Gastrocnemius medialis (tissue), 4 donors: ENCODE results near the gene LAMA2. TPM values are rescaled to one million over a fixed set of nuclear protein-coding genes. Genes with fewer than 3 reads are reported as not detected.
A peak's percentile ranks its signal among the peaks of the same experiment; 100 is the strongest.

ENCODE experiments used
- ATAC-seq, 2 donors: fragments of 150-250 bp; one replicate each; pipeline ENCODE4 v1.9.1; 2016
- DNase-seq, 2 donors: peaks; one replicate each; pipeline ENCODE4 v3.0.0-alpha.2; 2019
- H3K27ac ChIP-seq, 4 donors: fragments of 200-600 bp; sonication (generic); 1 replicate in 1 of 4; 2 replicates in 3 of 4; pipeline ENCODE4 v1.5.1; 2016 to 2018; ENCODE audit warnings: mild to moderate bottlenecking in 2 of 4, moderate library complexity in 1 of 4
- H3K27me3 ChIP-seq, 3 donors: fragments of 200-600 bp; sonication (generic) in 2 of 3; 1 replicate in 1 of 3; 2 replicates in 2 of 3; pipeline versions ENCODE4 v1.5.1 to v1.6.0; 2016 to 2019; ENCODE audit warnings: mild to moderate bottlenecking in 1 of 3, moderate library complexity in 1 of 3
- H3K36me3 ChIP-seq, 2 donors: fragments of 200-600 bp; sonication (generic) in 1 of 2; one replicate each; pipeline ENCODE4 v1.5.1; 2017 to 2018
- H3K4me1 ChIP-seq, 2 donors: fragments of 200-600 bp; sonication (generic) in 1 of 2; one replicate each; pipeline ENCODE4 v1.5.1; 2016 to 2017; ENCODE audit warnings: mild to moderate bottlenecking in 2 of 2
- H3K4me3 ChIP-seq, 4 donors: fragments of 200-600 bp; sonication (generic) in 3 of 4; 1 replicate in 1 of 4; 2 replicates in 3 of 4; pipeline ENCODE4 v1.5.1; 2016 to 2019; ENCODE audit warnings: mild to moderate bottlenecking in 2 of 4
- H3K9me3 ChIP-seq, 3 donors: fragments of 200-600 bp; sonication (generic) in 2 of 3; 1 replicate in 1 of 3; 2 replicates in 2 of 3; pipeline ENCODE4 v1.5.1; 2016 to 2019
- CTCF ChIP-seq, 5 experiments: fragments of 450-650 bp in 3 of 5; fragments of 200-600 bp in 2 of 5; sonication (generic) in 2 of 5; IDR thresholded peaks in 4 of 5; conservative IDR thresholded peaks in 1 of 5; 1 replicate in 4 of 5; 2 replicates in 1 of 5; pipeline ENCODE4 v1.5.1; 2016 to 2019; ENCODE audit warnings: antibody characterized with exemption in 5 of 5, mild to moderate bottlenecking in 3 of 5, moderate library complexity in 3 of 5
- POLR2A ChIP-seq, 2 donors: fragments of 450-650 bp; IDR thresholded peaks; one replicate each; pipeline ENCODE4 v1.6.1; 2017; ENCODE audit warnings: antibody characterized with exemption in 2 of 2, mild to moderate bottlenecking in 2 of 2, moderate library complexity in 2 of 2
- in situ Hi-C, 4 donors: fragments of 200-750 bp; cut with MboI; loops; one replicate each; pipeline versions ENCODE4 v1.15.0 to v1.8.0; 2017; ENCODE audit warnings: low sequenced_read_pairs in 4 of 4
- intact Hi-C: fragments of 100-400 bp; cut with DNase I; formaldehyde crosslinking; loops from one replicate; pipeline ENCODE4 v1.15.1; 2023; ENCODE audit warnings: low total_unique reads
- total RNA-seq, 4 donors: library from RNA; depleted of rRNA; stranded (reverse); fragments of >200 nt; gene quantifications; one replicate each; pipeline versions ENCODE4 v1.1.0 to v1.2.3, GENCODE V29; 2016

The LAMA2 gene
- total RNA-seq, 4 donors from 2014 or later = 52.9 to 113 (median 71.3) TPM

GRCh38 chr6:129175066-129175465, 292.1 kb downstream of the LAMA2 start:
- Histone ChIP-seq H3K27me3 (no peaks in the 10 kb centered on the region), H3K27ac (no peak overlapping the region), H3K4me3 (no peak overlapping the region), H3K36me3 (no peaks in the 10 kb centered on the region), H3K4me1 (no peaks in the 10 kb centered on the region), H3K9me3 (no peaks in the 10 kb centered on the region)
- in situ Hi-C loops (no loop called here), intact Hi-C loops (no loop called here)
- ATAC-seq (no peak), DNase-seq (no peak)
- TF ChIP-seq POLR2A (IDR thresholded peaks at IDR 0.05) (no peak), CTCF (IDR thresholded peaks at IDR 0.05 in 4 of 5, conservative IDR thresholded peaks at IDR 0.05 in 1 of 5) (no peak)

- Histone ChIP-seq H3K27me3 (no peaks in the 10 kb centered on the region), H3K4me3 (no peak overlapping the region), H3K4me1 (no peaks in the 10 kb centered on the region), H3K36me3 (no peaks in the 10 kb centered on the region), H3K9me3 (no peaks in the 10 kb centered on the region), H3K27ac (no peak overlapping the region)
- no peak for TF ChIP-seq POLR2A (IDR thresholded peaks at IDR 0.05)
- no peak for TF ChIP-seq CTCF (IDR thresholded peaks at IDR 0.05 in 4 of 5, conservative IDR thresholded peaks at IDR 0.05 in 1 of 5)
- ATAC-seq = peak; percentile 33 to 45
- intact Hi-C loops (no loop called here), in situ Hi-C loops (no loop called here)
- no peak for DNase-seq
These were observed 294.9 kb downstream of the LAMA2 start for GRCh38 chr6:129177801-129178200.

- H3K27ac ChIP-seq = no peak overlapping the region
- in situ Hi-C loops = no loop called here
These were observed 296.3 kb downstream of the LAMA2 start for GRCh38 chr6:129179283-129179682.

GRCh38 chr6:129181001-129181400, 298.1 kb downstream of the LAMA2 start:
- DNase-seq (no peak), ATAC-seq (no peak)
- intact Hi-C loops (no loop called here), in situ Hi-C loops (no loop called here)
- TF ChIP-seq CTCF (IDR thresholded peaks at IDR 0.05 in 4 of 5, conservative IDR thresholded peaks at IDR 0.05 in 1 of 5) (no peak), POLR2A (IDR thresholded peaks at IDR 0.05) (no peak)
- Histone ChIP-seq H3K36me3 (no peaks in the 10 kb centered on the region), H3K4me3 (no peak overlapping the region), H3K9me3 (no peaks in the 10 kb centered on the region), H3K27ac (peak overlapping the region in 3 of 4 donors; percentile 1 to 49 (median 8)), H3K27me3 (no peaks in the 10 kb centered on the region), H3K4me1 (no peaks in the 10 kb centered on the region)

More at GRCh38 chr6:129179283-129179682, 296.3 kb downstream of the LAMA2 start:
- Histone ChIP-seq H3K4me1 (no peaks in the 10 kb centered on the region), H3K36me3 (no peaks in the 10 kb centered on the region), H3K27me3 (no peaks in the 10 kb centered on the region), H3K4me3 (no peak overlapping the region), H3K9me3 (no peaks in the 10 kb centered on the region)
- DNase-seq (no peak), ATAC-seq (no peak)
- intact Hi-C loops = no loop called here
- TF ChIP-seq CTCF (IDR thresholded peaks at IDR 0.05 in 4 of 5, conservative IDR thresholded peaks at IDR 0.05 in 1 of 5) (no peak), POLR2A (IDR thresholded peaks at IDR 0.05) (no peak)

GRCh38 chr6:129183187-129183591, 300.3 kb downstream of the LAMA2 start:
- H3K9me3 ChIP-seq = no peaks in the 10 kb centered on the region
- no peaks in the 10 kb centered on the region for H3K36me3 ChIP-seq
- in situ Hi-C loops = no loop called here
- no peak for DNase-seq
- H3K27me3 ChIP-seq = no peaks in the 10 kb centered on the region
- H3K4me1 ChIP-seq = no peaks in the 10 kb centered on the region
- no peak for ATAC-seq
- intact Hi-C loops = no loop called here
- H3K4me3 ChIP-seq = no peak overlapping the region
- TF ChIP-seq POLR2A (IDR thresholded peaks at IDR 0.05) = no peak
- TF ChIP-seq CTCF (IDR thresholded peaks at IDR 0.05 in 4 of 5, conservative IDR thresholded peaks at IDR 0.05 in 1 of 5) = no peak
- no peak overlapping the region for H3K27ac ChIP-seq
